ENCODE data around the gene CCNY.
A peak's percentile ranks its signal among the peaks of the same experiment; 100 is the strongest.
"Not testable (repeated sequence)": the region's sequence is repeated elsewhere in the genome, so short reads cannot be mapped to it uniquely, and the experiment has no call there.

CCNY gene

DNA sequence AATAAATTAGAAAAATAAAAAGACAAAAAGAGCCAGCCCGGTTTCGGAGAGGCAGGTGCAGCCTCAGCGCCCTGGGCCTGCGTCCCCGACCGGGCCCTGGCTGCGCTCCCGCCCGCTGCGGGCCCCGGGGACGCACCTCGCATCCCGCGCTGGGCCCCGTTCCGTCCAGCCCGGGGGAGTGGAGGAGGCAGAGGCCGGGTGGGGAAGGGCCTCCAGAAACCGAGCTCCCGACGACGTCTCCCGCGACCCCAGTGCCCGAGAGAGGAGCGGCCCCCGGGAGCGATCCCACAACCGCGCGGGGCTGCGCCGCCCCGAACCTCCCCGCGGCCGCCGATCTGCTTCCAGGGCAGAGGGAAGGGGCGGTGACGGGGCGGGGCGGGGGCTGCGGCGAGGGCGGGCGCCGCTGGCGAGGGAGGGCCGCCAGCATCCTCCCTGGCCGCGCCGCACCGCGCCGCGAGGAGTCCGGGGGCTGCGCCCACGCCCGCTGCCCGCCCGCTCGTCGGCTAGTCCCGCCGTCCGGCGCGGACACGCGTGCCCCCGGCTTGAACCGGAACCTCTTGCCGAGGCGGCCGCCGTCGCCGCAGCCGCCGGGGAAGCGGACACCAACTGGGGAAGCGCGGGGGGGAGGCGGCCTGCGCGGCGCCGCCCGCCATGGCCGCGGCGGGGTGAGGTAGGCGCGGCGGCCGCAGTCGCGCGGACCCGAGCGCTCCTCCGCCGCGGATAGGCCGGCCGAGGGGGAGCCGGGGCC is at the start of gene CCNY:
Gene CCNY (plus strand): TSS at position 426 of the 748 bp plus-strand sequence. CDS start 545 bp downstream, outside the sequence.
- peak; percentile 79 for DNase-seq (ENCODE audit: low spot score)

DNA sequence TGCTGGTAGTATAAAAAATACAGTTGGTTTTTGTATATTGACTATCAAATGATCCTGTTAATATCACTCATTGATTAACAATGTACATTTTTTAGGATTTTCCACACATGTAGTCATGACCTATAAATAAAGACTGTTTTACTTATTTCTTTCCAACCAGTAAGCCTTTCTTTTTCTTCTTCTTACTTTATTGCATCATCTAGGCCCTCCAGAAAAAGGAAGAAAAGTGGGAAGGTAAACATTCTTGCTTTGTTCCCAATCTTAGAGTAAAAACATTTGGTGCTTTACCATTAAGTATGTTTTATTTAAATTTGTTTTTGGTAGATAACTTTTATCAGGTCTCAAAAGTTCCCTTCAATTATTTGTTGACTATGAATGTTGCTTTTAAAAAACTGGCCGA is 47.1 kb upstream of the CCNY start:
- DNase-seq (ENCODE audit: low spot score): no peak

DNA sequence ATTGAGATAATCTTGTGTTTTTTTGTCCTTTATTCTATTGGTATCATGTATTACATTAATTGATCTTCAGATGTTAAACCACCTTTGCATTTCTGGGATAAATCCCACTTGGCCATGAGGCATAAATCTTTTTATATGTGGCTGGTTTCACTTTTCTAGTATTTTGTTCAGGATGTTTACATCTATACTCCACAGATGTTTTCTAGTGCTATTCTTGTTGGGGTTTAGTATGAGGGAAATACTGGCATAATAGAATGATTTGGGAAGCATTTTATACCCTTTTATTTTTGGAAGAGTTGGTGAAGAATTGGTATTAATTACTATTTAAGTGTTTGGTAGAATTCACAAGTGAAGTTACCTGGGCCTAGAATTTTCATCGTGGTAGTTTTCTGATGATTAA is 41.8 kb upstream of the CCNY start:
- no peak for DNase-seq (ENCODE audit: low spot score)

DNA sequence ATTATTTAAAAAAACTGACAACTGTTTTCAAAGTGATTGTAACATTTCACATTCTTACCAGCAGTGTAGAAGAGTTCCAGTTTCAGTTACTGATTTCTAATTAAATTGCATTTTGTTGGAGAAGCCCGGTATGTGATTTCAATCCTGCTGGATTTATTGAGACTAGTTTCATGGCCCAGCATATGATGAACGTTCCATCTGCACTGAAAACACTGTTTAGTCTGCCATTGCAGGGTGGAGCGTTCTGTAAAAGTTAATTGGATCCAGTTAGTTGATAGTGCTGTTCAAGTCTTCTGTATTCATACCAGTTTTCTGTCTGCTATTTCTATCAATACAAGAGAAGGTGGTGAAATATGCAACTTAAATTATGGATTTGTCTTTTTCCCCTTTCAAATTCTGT is 37.3 kb upstream of the CCNY start:
- DNase-seq (ENCODE audit: low spot score): no peak

DNA sequence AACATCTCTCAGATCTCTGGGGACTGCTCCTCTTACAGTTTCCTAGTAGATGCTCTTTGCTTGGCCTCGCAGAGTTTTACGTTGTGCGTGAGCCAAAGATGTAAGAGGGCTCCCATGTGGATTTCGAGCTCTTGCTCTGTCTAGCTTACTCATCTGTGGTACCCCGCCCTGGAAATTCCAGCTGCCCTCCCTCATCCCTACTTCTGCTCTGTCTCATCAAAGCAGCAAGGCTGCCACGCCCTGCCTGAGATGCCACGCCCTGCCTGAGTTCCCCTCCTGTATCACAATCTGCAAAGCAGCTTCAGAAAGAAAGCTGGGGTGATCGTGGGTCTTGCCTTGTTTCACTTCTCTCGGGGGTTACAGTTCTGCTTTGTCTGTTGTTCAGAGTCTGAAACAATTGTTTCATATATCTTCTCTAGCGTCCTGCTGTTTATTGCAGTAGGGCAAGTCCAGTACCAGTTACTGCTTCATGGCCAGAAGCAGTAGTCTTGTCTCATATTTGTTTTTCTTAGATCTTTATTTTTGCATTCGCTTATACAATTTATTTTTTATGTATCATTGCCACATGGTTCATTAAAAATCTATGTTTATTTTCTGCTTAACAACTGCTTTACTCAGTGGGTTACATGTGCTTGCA is 36.1 kb upstream of the CCNY start:
- DNase-seq (ENCODE audit: low spot score): no peak

DNA sequence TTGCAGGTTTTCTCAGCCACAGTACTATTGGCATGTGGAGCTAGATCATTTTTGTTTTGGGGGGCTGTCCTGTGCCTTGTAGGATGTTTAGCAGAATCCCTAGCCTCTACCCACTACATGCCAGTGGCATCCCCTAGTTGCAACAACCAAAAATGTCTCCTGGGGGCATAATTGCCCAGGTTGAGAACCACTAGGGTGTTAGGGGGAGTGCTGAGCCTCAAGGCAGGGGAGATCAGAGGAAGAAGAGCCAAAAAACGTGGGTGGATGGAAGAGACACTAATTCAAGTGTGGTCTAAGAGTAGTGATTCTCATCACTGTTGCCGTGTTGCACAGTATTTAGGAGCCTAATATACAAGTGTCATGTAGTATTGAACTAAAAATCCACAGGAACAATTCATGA is 31.7 kb upstream of the CCNY start:
- no peak for DNase-seq (ENCODE audit: low spot score)

DNA sequence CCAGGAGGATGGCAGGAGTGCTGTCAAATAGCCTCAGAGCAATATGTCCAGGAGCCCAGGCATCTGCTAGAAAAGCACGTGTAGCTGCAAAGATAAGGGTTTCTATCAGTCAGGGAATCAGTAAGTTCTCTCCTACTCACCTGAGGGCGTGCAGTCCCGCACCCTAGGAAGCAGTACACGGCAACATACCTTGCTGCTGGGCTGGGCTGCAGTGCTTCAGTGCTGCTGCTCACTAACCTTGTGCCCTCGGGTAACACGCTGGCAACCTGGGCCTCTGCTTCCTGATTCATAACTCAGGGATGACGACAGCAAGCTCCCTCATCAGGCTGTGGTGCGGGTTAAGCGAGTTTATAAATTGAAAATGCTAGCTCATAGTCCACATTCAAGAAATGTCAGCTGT is 29.5 kb upstream of the CCNY start:
- DNase-seq (ENCODE audit: low spot score): no peak

DNA sequence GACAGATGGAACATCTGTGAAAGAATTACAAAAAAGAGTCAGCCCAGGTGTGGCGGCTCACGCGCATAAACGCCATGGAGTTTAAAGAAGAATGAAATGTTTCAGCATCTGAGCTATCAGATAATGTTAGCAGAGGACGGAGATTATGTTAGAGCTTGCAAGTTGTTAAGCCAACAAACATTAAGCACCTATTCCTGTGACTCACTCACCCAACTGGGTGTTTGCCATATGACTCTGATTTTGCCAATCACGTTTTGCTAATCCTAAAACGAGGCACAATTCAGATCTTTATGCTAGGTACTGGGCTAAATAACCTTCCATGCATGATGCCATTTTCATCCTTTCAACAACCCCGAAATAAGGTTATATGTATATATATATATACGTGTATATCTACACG is 29.0 kb upstream of the CCNY start:
- DNase-seq (ENCODE audit: low spot score): no peak

DNA sequence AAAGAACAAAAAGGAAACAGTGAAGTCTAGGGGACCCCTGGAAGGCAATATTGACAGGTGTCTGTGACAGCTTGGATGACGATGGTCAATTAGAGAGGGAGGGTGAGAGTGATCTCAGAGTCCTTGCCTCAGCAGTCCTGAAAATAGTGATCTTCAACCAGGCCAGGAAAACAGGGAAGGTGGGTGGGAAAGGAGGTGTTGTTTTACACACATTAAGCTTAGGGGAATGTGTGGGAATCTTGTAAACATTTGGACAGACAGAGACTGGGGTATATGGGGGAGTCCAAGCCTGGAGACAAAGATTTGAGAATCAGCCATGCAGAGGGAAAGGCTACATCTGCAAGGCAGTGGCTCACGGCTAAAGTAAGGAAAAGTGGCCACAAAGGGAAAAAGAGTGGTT is 27.5 kb upstream of the CCNY start:
- DNase-seq (ENCODE audit: low spot score): no peak

DNA sequence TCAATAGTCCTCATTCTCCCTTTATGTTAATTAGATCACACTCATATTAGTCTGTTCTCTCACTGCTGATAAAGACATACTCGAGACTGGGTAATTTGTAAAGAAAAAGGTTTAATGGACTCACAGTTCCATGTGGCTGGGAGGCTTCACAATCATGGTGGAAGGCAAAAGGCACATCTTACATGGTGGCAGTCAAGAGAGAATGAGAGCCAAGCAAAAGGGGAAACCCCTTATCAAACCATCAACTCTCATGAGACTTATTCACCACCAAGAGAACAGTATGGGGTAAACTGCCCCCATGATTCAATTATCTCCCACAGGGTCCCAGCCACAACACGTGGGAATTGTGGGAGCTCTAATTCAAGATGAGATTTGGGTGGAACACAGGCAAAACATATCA is 22.2 kb upstream of the CCNY start:
- not testable (repeated sequence) for DNase-seq (ENCODE audit: low spot score)

DNA sequence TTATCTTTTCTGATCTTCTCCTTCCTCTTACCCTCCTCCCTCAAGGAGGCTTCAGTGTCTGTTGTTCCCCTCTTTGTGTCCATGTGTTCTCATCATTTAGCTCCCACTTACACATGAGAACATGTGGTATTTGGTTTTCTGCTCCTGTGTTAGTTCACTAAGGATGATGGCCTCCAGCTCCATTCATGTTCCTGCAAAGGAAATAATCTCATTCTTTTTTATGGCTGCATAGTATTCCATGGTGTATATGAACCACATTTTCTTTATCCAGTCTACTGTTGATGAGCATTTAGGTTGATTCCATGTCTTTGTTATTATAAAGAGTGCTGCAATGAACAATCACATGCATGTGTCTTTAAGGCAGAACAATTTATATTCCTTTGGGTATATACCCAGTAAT is 21.1 kb upstream of the CCNY start:
- not testable (repeated sequence) for DNase-seq (ENCODE audit: low spot score)

DNA sequence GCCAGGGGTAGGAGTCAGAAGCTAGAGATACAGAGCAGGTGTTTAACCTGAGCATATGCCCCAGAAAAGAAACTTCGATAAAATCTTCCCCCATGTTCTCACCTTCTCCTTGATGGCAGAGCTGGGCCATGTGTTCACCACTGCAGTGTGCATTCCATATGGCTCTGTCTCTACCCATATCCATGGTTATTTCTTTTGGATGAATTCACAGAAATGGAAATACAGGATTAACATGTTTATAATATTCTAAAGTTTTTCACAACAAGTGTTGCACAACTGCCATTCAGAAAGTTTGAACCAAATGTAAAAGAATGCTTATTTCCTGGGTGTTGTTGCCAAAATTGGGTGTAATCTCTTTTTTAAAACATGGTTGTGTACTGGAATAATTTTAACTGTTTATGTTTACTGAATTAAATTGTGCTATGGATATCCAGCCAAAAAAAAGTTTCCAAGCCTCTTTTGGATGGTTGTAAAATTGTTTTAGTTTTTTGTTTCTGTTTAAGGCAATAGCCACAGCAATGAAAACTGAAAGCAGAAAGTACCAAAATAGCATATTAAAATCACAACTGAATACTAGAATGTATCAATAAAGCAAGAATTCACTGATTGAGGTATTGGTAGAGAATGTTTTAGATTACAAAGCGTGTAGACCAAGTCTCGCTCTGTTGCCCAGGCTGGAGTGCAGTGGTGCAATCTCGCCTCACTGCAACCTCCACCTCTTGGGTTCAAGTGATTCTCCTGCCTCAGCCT is 19.9 kb upstream of the CCNY start:
- DNase-seq (ENCODE audit: low spot score): no peak

DNA sequence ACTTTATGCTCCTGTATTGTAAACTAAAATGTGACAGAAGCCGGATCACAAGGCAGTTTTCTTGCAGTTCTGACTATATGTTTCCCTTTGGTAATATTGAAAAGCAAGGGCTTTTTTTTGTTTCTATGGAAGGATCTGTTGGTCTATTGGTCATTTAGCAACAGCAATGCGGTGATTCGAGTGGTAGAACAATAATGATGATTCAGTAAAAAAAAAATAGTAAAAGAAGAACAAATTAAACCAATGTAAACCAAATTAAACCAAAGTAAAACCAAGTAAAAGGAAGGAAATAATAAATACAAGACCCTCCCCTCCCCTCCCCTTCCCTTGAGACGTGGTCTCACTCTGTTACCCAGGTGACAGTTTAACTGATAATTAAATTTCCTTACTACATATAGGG is 17.8 kb upstream of the CCNY start:
- DNase-seq (ENCODE audit: low spot score): no peak

DNA sequence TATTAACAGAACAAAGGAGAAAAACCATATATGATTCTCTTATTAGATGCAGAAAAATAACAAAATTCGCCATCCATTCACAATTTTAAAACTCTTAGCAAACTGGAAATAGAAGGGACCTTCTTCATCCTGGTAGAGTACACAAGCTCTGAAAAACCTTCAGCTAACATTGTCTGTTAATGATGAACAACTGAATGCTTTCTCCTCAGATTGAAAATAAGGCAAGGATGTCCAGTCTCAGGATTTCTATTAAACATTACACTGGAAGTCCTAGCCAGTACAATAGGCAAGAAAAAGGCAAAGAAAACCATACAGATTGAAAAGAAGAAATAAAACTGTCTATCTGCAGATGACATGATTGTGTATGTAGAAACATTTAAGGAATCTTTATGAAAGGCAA is 16.0 kb upstream of the CCNY start:
- no peak for DNase-seq (ENCODE audit: low spot score)

DNA sequence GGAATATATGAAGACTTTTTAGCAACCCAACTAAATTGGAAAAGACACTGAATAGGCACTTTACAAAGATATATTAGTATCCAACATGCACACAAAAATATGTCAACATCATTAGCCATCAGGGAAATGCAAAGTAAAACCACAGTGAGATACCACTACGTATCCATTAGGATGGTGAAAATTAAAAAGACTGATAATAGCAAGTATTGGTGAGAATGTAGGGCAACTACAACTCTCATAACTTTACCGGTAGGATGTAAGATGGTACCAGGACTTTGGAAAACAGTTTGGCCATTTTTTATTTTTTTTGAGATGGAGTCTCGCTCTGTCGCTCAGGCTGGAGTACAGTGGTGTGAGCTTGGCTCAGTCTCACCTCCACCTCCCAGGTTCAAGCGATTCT is 13.7 kb upstream of the CCNY start:
- DNase-seq (ENCODE audit: low spot score): no peak

DNA sequence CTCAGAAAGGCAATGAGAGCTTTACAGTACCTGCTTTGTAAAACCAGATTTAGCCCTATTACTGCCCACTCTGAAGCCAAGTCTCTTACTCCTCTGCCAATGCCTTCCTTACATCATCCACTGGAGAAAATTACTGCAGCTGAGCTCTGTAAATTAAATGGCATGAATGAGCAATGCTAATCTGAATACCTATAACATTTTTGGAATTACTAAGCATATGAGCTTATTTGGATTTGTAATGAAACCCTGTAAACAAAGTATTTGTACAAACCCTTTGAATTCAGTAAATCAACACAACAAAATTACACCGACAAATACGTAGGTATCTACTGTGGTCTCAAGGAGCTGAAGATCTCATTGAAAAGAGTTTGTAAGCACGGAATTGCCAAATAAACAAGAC is 12.1 kb upstream of the CCNY start:
- DNase-seq (ENCODE audit: low spot score): no peak

DNA sequence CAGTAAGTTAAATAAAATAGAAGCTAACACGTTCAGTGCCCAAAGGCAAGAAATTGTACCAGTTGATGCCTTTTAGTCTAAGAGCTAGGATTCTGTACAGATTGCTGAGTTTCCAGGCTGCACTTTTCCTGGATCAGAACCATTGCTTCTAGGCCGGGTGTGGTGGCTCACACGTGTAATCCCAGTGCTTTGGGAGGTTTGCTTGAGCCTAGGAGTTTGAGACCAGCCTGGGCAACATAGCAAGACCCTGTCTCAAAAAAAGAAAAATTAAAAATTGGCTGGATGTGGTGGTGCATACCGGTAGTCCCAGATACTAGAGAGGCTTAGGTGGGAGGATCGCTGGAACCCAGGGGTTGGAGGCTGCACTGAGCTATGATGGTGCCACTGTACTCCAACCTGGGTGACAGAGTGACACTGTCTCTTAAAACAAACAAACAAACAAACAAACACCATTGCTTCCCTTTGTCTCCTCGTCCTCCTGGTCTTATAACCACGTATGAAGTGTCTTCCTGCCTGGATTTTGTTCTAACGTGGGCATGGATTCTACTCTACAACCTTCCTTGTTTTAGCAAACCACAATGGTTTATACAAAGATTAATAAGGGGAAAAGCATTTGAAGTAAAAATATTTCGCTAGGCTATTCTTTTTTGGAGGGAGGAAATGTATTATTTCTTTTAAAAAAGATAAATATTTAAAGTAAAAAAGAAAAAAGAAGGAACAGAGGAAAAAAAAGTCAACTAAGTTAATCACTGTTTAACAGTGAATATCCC is 9.7 kb upstream of the CCNY start:
- DNase-seq (ENCODE audit: low spot score): no peak

DNA sequence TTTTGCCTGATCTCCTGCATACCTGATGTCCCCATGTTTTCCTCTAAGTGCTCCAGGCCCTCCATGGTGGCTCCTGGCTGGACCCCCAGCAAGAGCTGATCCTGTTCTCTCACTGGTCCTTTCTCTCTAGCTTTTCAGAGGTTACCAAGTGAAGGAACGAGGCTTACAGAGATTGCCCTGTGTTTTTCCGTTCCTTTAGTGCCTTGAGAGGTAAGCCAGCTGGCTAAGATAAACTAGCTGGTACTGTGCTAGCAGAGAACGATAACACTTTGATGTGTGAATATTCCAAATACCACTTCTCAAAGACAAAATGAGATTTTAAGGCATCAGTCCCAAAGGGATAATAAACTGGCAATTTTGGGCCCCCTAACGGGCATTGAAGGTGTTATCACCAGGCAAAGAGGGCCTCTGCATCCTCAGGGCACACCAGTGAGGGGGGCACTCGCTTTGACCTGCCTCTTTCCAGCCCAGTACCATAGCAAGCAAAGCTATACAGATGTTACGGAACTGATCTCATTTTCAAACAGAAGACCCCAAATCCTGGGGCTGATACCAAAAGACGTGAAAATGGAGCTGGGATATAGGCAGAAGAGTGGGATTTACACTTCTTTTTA is 8.4 kb upstream of the CCNY start:
- DNase-seq (ENCODE audit: low spot score): no peak

DNA sequence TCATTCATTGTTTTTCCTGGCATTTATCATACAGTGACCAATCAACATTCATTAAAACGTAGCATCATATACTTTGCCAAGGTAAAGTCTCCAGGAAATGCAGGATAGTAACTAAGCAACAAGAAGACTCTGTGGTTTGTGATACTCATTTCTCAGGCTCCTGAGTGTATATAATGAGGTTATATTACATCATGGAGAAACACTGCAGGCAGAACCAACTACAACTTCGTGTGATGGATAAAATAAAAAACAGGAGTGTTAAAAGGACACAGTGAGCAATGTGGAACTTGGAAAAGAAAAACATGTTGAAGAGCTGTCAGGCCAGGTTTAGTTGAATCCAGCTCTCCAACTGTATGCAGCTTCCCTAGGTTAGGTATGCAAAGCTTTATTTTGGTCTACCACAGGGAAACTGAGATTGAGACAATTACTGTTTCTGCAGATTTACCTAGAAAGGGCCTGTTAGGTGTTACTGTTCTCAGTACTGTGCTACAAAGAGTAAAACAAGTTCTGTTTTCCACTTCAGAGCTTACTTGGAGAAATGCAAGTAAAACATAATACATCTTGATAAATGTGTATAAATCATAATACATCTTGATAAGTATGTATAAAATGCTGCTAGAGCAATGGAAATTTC is 7.8 kb upstream of the CCNY start:
- DNase-seq (ENCODE audit: low spot score): peak; percentile 44

DNA sequence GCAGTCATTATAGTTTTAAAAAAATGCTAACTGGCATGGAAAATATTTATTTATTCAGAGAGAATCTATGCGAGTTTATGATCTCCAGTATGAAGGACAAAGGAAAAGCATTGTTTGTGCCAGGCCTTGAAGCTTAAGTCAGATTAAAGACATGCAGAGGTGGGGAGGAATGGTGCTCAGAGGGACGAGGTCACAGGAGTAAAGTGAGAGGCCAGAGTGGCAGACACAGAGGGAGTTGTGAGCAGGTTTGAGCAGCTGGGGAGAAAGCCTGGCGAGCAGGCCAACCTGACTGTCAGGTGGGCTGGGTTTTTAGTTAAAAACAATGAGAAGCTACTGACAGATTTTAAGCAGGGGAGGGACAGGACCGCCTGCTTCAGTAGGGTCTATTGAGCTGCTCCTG is 6.8 kb upstream of the CCNY start:
- no peak for DNase-seq (ENCODE audit: low spot score)

DNA sequence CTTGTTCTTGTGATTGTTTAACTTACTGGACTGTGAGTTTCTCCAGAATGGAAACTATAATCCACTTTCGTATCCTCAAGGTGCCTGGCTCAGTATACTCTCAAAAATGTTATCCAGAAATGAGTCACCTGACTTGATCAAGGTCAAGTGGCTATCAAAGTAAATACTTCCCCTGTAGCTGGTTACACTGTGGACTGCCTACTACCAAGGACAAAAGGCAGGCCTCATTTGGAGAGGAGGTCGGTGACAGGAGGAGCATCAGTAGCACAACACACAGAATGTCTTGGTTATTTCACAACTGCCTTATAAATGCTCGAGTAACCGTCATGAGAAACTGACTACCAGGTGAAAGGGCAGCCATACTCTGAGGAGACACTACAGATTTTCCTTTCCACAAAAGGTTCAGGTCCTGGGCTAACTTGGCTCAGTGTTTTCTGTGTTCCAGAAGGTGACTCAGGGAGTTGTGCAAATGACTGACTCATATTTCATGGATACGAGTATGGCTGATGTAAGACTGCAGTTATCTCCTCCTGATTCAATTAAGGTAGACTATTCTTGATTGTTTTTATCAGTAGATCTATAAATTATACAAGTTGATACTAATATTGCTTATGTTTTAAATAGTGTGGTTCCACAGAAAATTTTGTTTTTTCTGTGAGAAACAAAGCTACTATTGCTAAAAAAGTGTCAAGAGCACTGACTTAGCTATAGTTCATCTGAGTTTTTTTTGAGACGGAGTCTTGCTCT is 4.2 kb upstream of the CCNY start:
- peak; percentile 77 for DNase-seq (ENCODE audit: low spot score)
